GDM1 (cell line): ENCODE data around the gene SEC16A.
A peak's percentile ranks its signal among the peaks of the same experiment; 100 is the strongest.

Source experiments
- DNase-seq: peaks from one replicate; lab custom pipeline; 2025; lab: John Stamatoyannopoulos, UW

Gene SEC16A

GRCh38 chr9:136482793-136483588, at the start of gene SEC16A:
TSS of gene SEC16A (minus strand) at chr9:136483040. CDS start at chr9:136477615, 5,425 bp downstream.
- DNase-seq = peak; percentile 98

- DNase-seq = no peak
Observed at GRCh38 chr9:136531904-136532798, 49.3 kb upstream of the SEC16A start.

GRCh38 chr9:136531186-136531903, 48.5 kb upstream of the SEC16A start:
- no peak for DNase-seq

GRCh38 chr9:136530461-136531089, 47.7 kb upstream of the SEC16A start:
- DNase-seq = no peak

- DNase-seq = peak; percentile 69
Observed at GRCh38 chr9:136529516-136530460, 46.9 kb upstream of the SEC16A start.

GRCh38 chr9:136528716-136529341, 46.0 kb upstream of the SEC16A start:
- no peak for DNase-seq

GRCh38 chr9:136527721-136528710, 45.2 kb upstream of the SEC16A start:
- DNase-seq = no peak

- DNase-seq = no peak
Observed at GRCh38 chr9:136527131-136527530, 44.3 kb upstream of the SEC16A start.

GRCh38 chr9:136526625-136527066, 43.8 kb upstream of the SEC16A start:
- no peak for DNase-seq

GRCh38 chr9:136525841-136526499, 43.1 kb upstream of the SEC16A start:
- no peak for DNase-seq

GRCh38 chr9:136525207-136525606, 42.4 kb upstream of the SEC16A start:
- no peak for DNase-seq

- no peak for DNase-seq
Observed at GRCh38 chr9:136522314-136523237, 39.7 kb upstream of the SEC16A start.

GRCh38 chr9:136521537-136521936, 38.7 kb upstream of the SEC16A start:
- DNase-seq = no peak

GRCh38 chr9:136520053-136520540, 37.3 kb upstream of the SEC16A start:
- DNase-seq = no peak

- DNase-seq = no peak
Observed at GRCh38 chr9:136519263-136520052, 36.6 kb upstream of the SEC16A start.

- DNase-seq = no peak
Observed at GRCh38 chr9:136518623-136519022, 35.8 kb upstream of the SEC16A start.
